Karpas-422 (cell line): Measurements from ENCODE around the gene C12orf57. TPM values are rescaled to one million over a fixed set of nuclear protein-coding genes. Genes with fewer than 3 reads are reported as not detected.
A peak's percentile ranks its signal among the peaks of the same experiment; 100 is the strongest.

Experiments
- DNase-seq: peaks from one replicate; pipeline ENCODE4 v3.0.0-alpha.2; 2015
- H2AFZ ChIP-seq: fragments of 200-600 bp; sonication (generic); 2 replicates; pipeline ENCODE4 v1.6.1; 2014; ENCODE audit warnings: antibody characterized with exemption, low read length, mixed read lengths
- H3K27ac ChIP-seq: fragments of 200-600 bp; sonication (generic); 2 replicates; pipeline ENCODE4 v1.5.1; 2014; ENCODE audit warnings: mild to moderate bottlenecking, low read length, moderate library complexity
- H3K27me3 ChIP-seq: fragments of 200-600 bp; sonication (generic); 2 replicates; pipeline ENCODE4 v1.6.1; 2014; ENCODE audit warnings: low read length, mixed read lengths
- H3K36me3 ChIP-seq: fragments of 200-600 bp; sonication (generic); 2 replicates; pipeline ENCODE4 v1.6.1; 2014; ENCODE audit warnings: low read length, mixed read lengths; ENCODE audit not compliant: insufficient read depth
- H3K4me1 ChIP-seq: fragments of 200-600 bp; sonication (generic); 2 replicates; pipeline ENCODE4 v1.6.1; 2014; ENCODE audit warnings: mild to moderate bottlenecking, low read length, mixed read lengths
- H3K4me2 ChIP-seq: fragments of 200-600 bp; sonication (generic); 2 replicates; pipeline ENCODE4 v1.6.1; 2014; ENCODE audit warnings: low read length, low read depth, mild to moderate bottlenecking; ENCODE audit not compliant: poor library complexity, severe bottlenecking
- H3K4me3 ChIP-seq: fragments of 200-600 bp; sonication (generic); 2 replicates; pipeline ENCODE4 v1.5.1; 2014; ENCODE audit warnings: mild to moderate bottlenecking, antibody characterized with exemption, low read length, mixed read lengths
- H3K79me2 ChIP-seq: fragments of 200-600 bp; sonication (generic); 2 replicates; pipeline ENCODE4 v1.6.1; 2014; ENCODE audit warnings: mild to moderate bottlenecking, low read length, mixed read lengths
- H3K9ac ChIP-seq: fragments of 200-600 bp; sonication (generic); 2 replicates; pipeline ENCODE4 v1.6.0; 2014; ENCODE audit warnings: low read length
- H3K9me2 ChIP-seq: fragments of 200-600 bp; sonication (generic), shearing (Covaris generic); replicated peaks from 2 replicates; pipeline ENCODE4 v1.6.0; 2014; ENCODE audit warnings: mild to moderate bottlenecking, low read length, moderate library complexity; ENCODE audit not compliant: insufficient read depth
- H3K9me3 ChIP-seq: fragments of 300-700, 200-600 bp; sonication (generic); 2 replicates; pipeline ENCODE4 v1.6.1; 2014; ENCODE audit warnings: low read length, mixed read lengths
- H4K20me1 ChIP-seq: fragments of 200-600 bp; sonication (generic); 2 replicates; pipeline ENCODE4 v1.6.1; 2014; ENCODE audit warnings: mild to moderate bottlenecking, antibody characterized with exemption, low read length, low read depth; ENCODE audit not compliant: insufficient read depth
- total RNA-seq: library from RNA; depleted of rRNA; stranded (reverse); fragments of >200 nt; shearing (Covaris generic); gene quantifications from 2 replicates; pipeline ENCODE4 v1.2.3, GENCODE V29; 2014; ENCODE audit warnings: low replicate concordance

Gene C12orf57
- total RNA-seq, 1 experiment from 2014 or later: 264 TPM

GRCh38 chr12:6914947-6915788 lies 28.7 kb upstream of the C12orf57 start:
- Histone ChIP-seq H3K27ac (0 out of 2 replicates have a peak overlapping the region, but pooled peaks have one; percentile 10), H2AFZ (peak overlapping the region; percentile 70; the same call in 1 of the 2 replicates), H3K9ac (peak overlapping the region; percentile 75), H4K20me1 (no peaks in the 10 kb centered on the region), H3K9me3 (no peaks in the 10 kb centered on the region), H3K36me3 (no peaks in the 10 kb centered on the region; the same call in 1 of the 2 replicates), H3K79me2 (0 out of 2 replicates have a peak, but pooled peaks cover 5% of the 10 kb centered on the region), H3K27me3 (no peaks in the 10 kb centered on the region), H3K4me1 (peaks cover 28% of the 10 kb centered on the region), H3K9me2 (no peaks in the 10 kb centered on the region), H3K4me3 (peak overlapping the region; percentile 74), H3K4me2 (peak overlapping the region; percentile 79)
- peak; percentile 50 for DNase-seq

- H3K4me3 ChIP-seq: peak overlapping the region; percentile 74; the same call in 1 of the 2 replicates
- no peaks in the 10 kb centered on the region for H3K9me2 ChIP-seq
- peaks cover 28% of the 10 kb centered on the region for H3K4me1 ChIP-seq
- no peaks in the 10 kb centered on the region; the same call in 1 of the 2 replicates for H3K36me3 ChIP-seq
- H4K20me1 ChIP-seq: no peaks in the 10 kb centered on the region
- H3K27ac ChIP-seq: no peak overlapping the region
- peak overlapping the region; percentile 79 for H3K4me2 ChIP-seq
- no peaks in the 10 kb centered on the region for H3K9me3 ChIP-seq
- peak overlapping the region; percentile 75; the same call in 1 of the 2 replicates for H3K9ac ChIP-seq
- DNase-seq: peak; percentile 34
- 0 out of 2 replicates have a peak, but pooled peaks cover 5% of the 10 kb centered on the region for H3K79me2 ChIP-seq
- H2AFZ ChIP-seq: no peak overlapping the region
- H3K27me3 ChIP-seq: no peaks in the 10 kb centered on the region
Measured at GRCh38 chr12:6915789-6916285, 28.0 kb upstream of the C12orf57 start.

- no peak overlapping the region for H3K4me3 ChIP-seq
- no peaks in the 10 kb centered on the region for H4K20me1 ChIP-seq
- no peak overlapping the region for H3K4me2 ChIP-seq
- no peaks in the 10 kb centered on the region for H3K9me2 ChIP-seq
- 0 out of 2 replicates have a peak, but pooled peaks cover 5% of the 10 kb centered on the region for H3K79me2 ChIP-seq
- H3K27me3 ChIP-seq: no peaks in the 10 kb centered on the region
- H3K9me3 ChIP-seq: no peaks in the 10 kb centered on the region
- peak; percentile 33 for DNase-seq
- no peaks in the 10 kb centered on the region; the same call in 1 of the 2 replicates for H3K36me3 ChIP-seq
- H3K9ac ChIP-seq: no peak overlapping the region
- no peak overlapping the region for H2AFZ ChIP-seq
- H3K27ac ChIP-seq: no peak overlapping the region
- H3K4me1 ChIP-seq: peaks cover 33% of the 10 kb centered on the region
Measured at GRCh38 chr12:6916426-6917200, 27.2 kb upstream of the C12orf57 start.

GRCh38 chr12:6917491-6918231 lies 26.2 kb upstream of the C12orf57 start:
- peaks cover 43% of the 10 kb centered on the region for H3K4me1 ChIP-seq
- H3K27me3 ChIP-seq: no peaks in the 10 kb centered on the region
- H3K27ac ChIP-seq: no peak overlapping the region
- DNase-seq: peak; percentile 32
- H3K4me2 ChIP-seq: no peak overlapping the region
- no peak overlapping the region for H2AFZ ChIP-seq
- no peak overlapping the region for H3K9ac ChIP-seq
- H3K36me3 ChIP-seq: no peaks in the 10 kb centered on the region; the same call in 1 of the 2 replicates
- no peak overlapping the region for H3K4me3 ChIP-seq
- H3K79me2 ChIP-seq: 0 out of 2 replicates have a peak, but pooled peaks cover 5% of the 10 kb centered on the region
- H3K9me3 ChIP-seq: no peaks in the 10 kb centered on the region
- no peaks in the 10 kb centered on the region for H3K9me2 ChIP-seq
- H4K20me1 ChIP-seq: no peaks in the 10 kb centered on the region

GRCh38 chr12:6919588-6919987 lies 24.2 kb upstream of the C12orf57 start:
- peak; percentile 41 for DNase-seq

GRCh38 chr12:6921539-6921938 lies 22.3 kb upstream of the C12orf57 start:
- H3K9ac ChIP-seq: no peak overlapping the region
- H3K36me3 ChIP-seq: no peaks in the 10 kb centered on the region; the same call in 1 of the 2 replicates
- no peaks in the 10 kb centered on the region for H3K9me3 ChIP-seq
- peak overlapping the region; percentile 65 for H3K4me2 ChIP-seq
- no peaks in the 10 kb centered on the region for H3K79me2 ChIP-seq
- H3K4me1 ChIP-seq: peaks cover 59% of the 10 kb centered on the region
- no peak overlapping the region for H2AFZ ChIP-seq
- no peak for DNase-seq
- no peaks in the 10 kb centered on the region for H3K9me2 ChIP-seq
- no peaks in the 10 kb centered on the region for H4K20me1 ChIP-seq
- no peak overlapping the region for H3K4me3 ChIP-seq
- no peaks in the 10 kb centered on the region for H3K27me3 ChIP-seq
- peak overlapping the region; percentile 81; the same call in 1 of the 2 replicates for H3K27ac ChIP-seq

More at GRCh38 chr12:6919588-6919987, 24.2 kb upstream of the C12orf57 start:
- peaks cover 54% of the 10 kb centered on the region for H3K4me1 ChIP-seq
- no peak overlapping the region for H2AFZ ChIP-seq
- H3K79me2 ChIP-seq: 0 out of 2 replicates have a peak, but pooled peaks cover 5% of the 10 kb centered on the region
- H3K9me2 ChIP-seq: no peaks in the 10 kb centered on the region
- no peaks in the 10 kb centered on the region; the same call in 1 of the 2 replicates for H3K36me3 ChIP-seq
- H3K9ac ChIP-seq: no peak overlapping the region
- H3K4me2 ChIP-seq: no peak overlapping the region
- no peaks in the 10 kb centered on the region for H3K27me3 ChIP-seq
- no peaks in the 10 kb centered on the region for H3K9me3 ChIP-seq
- no peak overlapping the region for H3K4me3 ChIP-seq
- no peak overlapping the region for H3K27ac ChIP-seq
- H4K20me1 ChIP-seq: no peaks in the 10 kb centered on the region

GRCh38 chr12:6921996-6922946 lies 21.6 kb upstream of the C12orf57 start:
- H3K36me3 ChIP-seq: no peaks in the 10 kb centered on the region
- peaks cover 6% of the 10 kb centered on the region; the same call in 1 of the 2 replicates for H3K79me2 ChIP-seq
- no peaks in the 10 kb centered on the region for H3K27me3 ChIP-seq
- H4K20me1 ChIP-seq: no peaks in the 10 kb centered on the region
- H3K9me2 ChIP-seq: no peaks in the 10 kb centered on the region
- peak overlapping the region; percentile 65 for H3K4me2 ChIP-seq
- H3K4me1 ChIP-seq: peaks cover 64% of the 10 kb centered on the region
- peak overlapping the region; percentile 15; the same call in 1 of the 2 replicates for H3K4me3 ChIP-seq
- peak; percentile 80 for DNase-seq
- peak overlapping the region; percentile 81 for H3K27ac ChIP-seq
- no peak overlapping the region; the same call in 1 of the 2 replicates for H2AFZ ChIP-seq
- no peaks in the 10 kb centered on the region for H3K9me3 ChIP-seq
- peak overlapping the region; percentile 51 for H3K9ac ChIP-seq
